GM23248 (cell line): ENCODE measurements around the gene MLC1. TPM values are rescaled to one million over a fixed set of nuclear protein-coding genes. Genes with fewer than 3 reads are reported as not detected.

Source experiments
- DNase-seq: peaks from one replicate; pipeline ENCODE4 v3.0.0-alpha.2; 2015
- H2AFZ ChIP-seq: fragments of 200-600 bp; sonication (generic); 2 replicates; pipeline ENCODE4 v1.6.1; 2016; ENCODE audit warnings: antibody characterized with exemption
- H3F3A ChIP-seq: fragments of 200-600 bp; sonication (generic); 2 replicates; pipeline ENCODE4 v1.6.1; 2016; ENCODE audit warnings: mild to moderate bottlenecking, antibody characterized with exemption, mixed run types; ENCODE audit not compliant: insufficient read depth
- H3K27ac ChIP-seq: fragments of 200-600 bp; sonication (generic); 2 replicates; pipeline ENCODE4 v1.5.1; 2016; ENCODE audit warnings: mild to moderate bottlenecking
- H3K27me3 ChIP-seq: fragments of 200-600 bp; sonication (generic); replicated peaks from 2 replicates; pipeline ENCODE4 v1.6.1; 2016; ENCODE audit warnings: mild to moderate bottlenecking; ENCODE audit not compliant: insufficient read depth
- H3K36me3 ChIP-seq: fragments of 200-600 bp; sonication (generic); 2 replicates; pipeline ENCODE4 v1.6.1; 2016; ENCODE audit warnings: low read depth, mild to moderate bottlenecking
- H3K4me1 ChIP-seq: fragments of 200-600 bp; sonication (generic); 2 replicates; pipeline ENCODE4 v1.6.1; 2016; ENCODE audit warnings: mild to moderate bottlenecking; ENCODE audit not compliant: insufficient read depth
- H3K4me2 ChIP-seq: fragments of 200-600 bp; sonication (generic); one replicate; pipeline ENCODE4 v1.6.1; 2016; ENCODE audit warnings: mild to moderate bottlenecking; ENCODE audit not compliant: unreplicated experiment
- H3K4me3 ChIP-seq: fragments of 200-600 bp; sonication (generic); 2 replicates; pipeline ENCODE4 v1.5.1; 2016; ENCODE audit warnings: mild to moderate bottlenecking
- H3K79me2 ChIP-seq: fragments of 200-600 bp; sonication (generic); 2 replicates; pipeline ENCODE4 v1.6.1; 2016; ENCODE audit warnings: mild to moderate bottlenecking; ENCODE audit not compliant: insufficient read depth
- H3K9ac ChIP-seq: fragments of 200-600 bp; sonication (generic); 2 replicates; pipeline ENCODE4 v1.6.1; 2016; ENCODE audit warnings: mild to moderate bottlenecking
- H3K9me2 ChIP-seq: fragments of 200-600 bp; sonication (generic); 2 replicates; pipeline ENCODE4 v1.6.1; 2016; ENCODE audit warnings: mixed run types, mild to moderate bottlenecking, moderate library complexity; ENCODE audit not compliant: insufficient read depth
- H3K9me3 ChIP-seq: fragments of 200-600 bp; sonication (generic); one replicate; pipeline ENCODE4 v1.6.1; 2017; ENCODE audit warnings: low read depth
- H4K20me1 ChIP-seq: fragments of 200-600 bp; sonication (generic); 2 replicates; pipeline ENCODE4 v1.6.0; 2016; ENCODE audit not compliant: insufficient read depth
- EZH2 ChIP-seq: fragments of 200-600 bp; sonication (generic); IDR thresholded peaks from 2 replicates; pipeline ENCODE4 v1.6.1; 2018; ENCODE audit warnings: antibody characterized with exemption, mild to moderate bottlenecking; ENCODE audit not compliant: insufficient read depth, poor library complexity, severe bottlenecking
- EZH2phosphoT487 ChIP-seq: fragments of 200-600 bp; sonication (generic); IDR thresholded peaks from 2 replicates; pipeline ENCODE4 v1.6.1; 2018; ENCODE audit warnings: antibody characterized with exemption, moderate library complexity, mild to moderate bottlenecking, low read depth; ENCODE audit not compliant: insufficient read depth
- WGBS, 2 experiments: methylation state at CpG; one replicate each; pipeline ENCODE4 v1.1.6; 2015 to 2017; ENCODE audit warnings: low lambda C conversion rate in 2 of 2, low coverage in 1 of 2; ENCODE audit errors: missing lambda C conversion rate in 2 of 2; 5-methylcytosine and 5-hydroxymethylcytosine counted together
- in situ Hi-C: fragments of 300-500 bp; cut with MboI; formaldehyde crosslinking; loops from 2 replicates; pipeline ENCODE4 v1.15.0; 2020
- polyA plus RNA-seq: library from polyadenylated mRNA; unstranded; fragments of >200 nt; fragmentation: Nextera tagmentation; extraction: Ambion mirVana; gene quantifications from 2 replicates; pipeline ENCODE4 v1.2.1, GENCODE V29; 2016
- total RNA-seq: library from RNA; depleted of rRNA; stranded (reverse); fragments of >200 nt; shearing (Covaris generic); gene quantifications from 2 replicates; pipeline ENCODE4 v1.2.3, GENCODE V29; 2014

The MLC1 gene
- total and polyA plus RNA-seq, 2 experiments from 2014 or later = not detected

GRCh38 chr22:50101870-50102565 lies 16.8 kb upstream of the MLC1 start:
- Histone ChIP-seq H3K27ac (no peak overlapping the region), H3K9me2 (no peaks in the 10 kb centered on the region), H3K36me3 (no peaks in the 10 kb centered on the region), H3K27me3 (peaks cover 18% of the 10 kb centered on the region), H3F3A (no peaks in the 10 kb centered on the region), H2AFZ (no peak overlapping the region), H4K20me1 (no peaks in the 10 kb centered on the region), H3K4me3 (no peak overlapping the region), H3K9ac (no peak overlapping the region), H3K9me3 (no peaks in the 10 kb centered on the region), H3K4me2 (no peak overlapping the region), H3K4me1 (no peaks in the 10 kb centered on the region), H3K79me2 (no peaks in the 10 kb centered on the region)
- in situ Hi-C loops = no loop called here
- WGBS, 2 experiments = 49 to 52% methylated on average over 10 of the region's 10 CpGs
- no peak for DNase-seq
- no peak for TF ChIP-seq EZH2phosphoT487

- Histone ChIP-seq H3K4me2 (no peak overlapping the region), H3K9ac (no peak overlapping the region), H3F3A (no peaks in the 10 kb centered on the region), H3K9me2 (no peaks in the 10 kb centered on the region), H3K79me2 (no peaks in the 10 kb centered on the region), H3K9me3 (no peaks in the 10 kb centered on the region), H3K4me1 (no peaks in the 10 kb centered on the region), H3K4me3 (no peak overlapping the region), H3K27ac (no peak overlapping the region), H4K20me1 (no peaks in the 10 kb centered on the region), H3K27me3 (peaks cover 27% of the 10 kb centered on the region), H2AFZ (no peak overlapping the region), H3K36me3 (no peaks in the 10 kb centered on the region)
- in situ Hi-C loops = no loop called here
- 52 to 54% methylated on average over 3 of the region's 3 CpGs for WGBS, 2 experiments
- TF ChIP-seq EZH2 (no peak), EZH2phosphoT487 (no peak)
- DNase-seq = no peak
Observed at GRCh38 chr22:50098052-50098451, 12.8 kb upstream of the MLC1 start.

GRCh38 chr22:50092342-50092741 lies 7.1 kb upstream of the MLC1 start:
- TF ChIP-seq EZH2 = no peak
- TF ChIP-seq EZH2phosphoT487 = no peak
- in situ Hi-C loops = no loop called here
- no peaks in the 10 kb centered on the region for H3K79me2 ChIP-seq

GRCh38 chr22:50091092-50091768 lies 6.0 kb upstream of the MLC1 start:
- H2AFZ ChIP-seq = no peak overlapping the region
- 13 to 17% methylated on average over 29 of the region's 29 CpGs for WGBS, 2 experiments
- H3K9me3 ChIP-seq = no peaks in the 10 kb centered on the region
- TF ChIP-seq EZH2 (no peak), EZH2phosphoT487 (no peak)
- H3F3A ChIP-seq = no peaks in the 10 kb centered on the region
- DNase-seq = no peak
- H3K36me3 ChIP-seq = no peaks in the 10 kb centered on the region
- H3K27me3 ChIP-seq = peaks cover 22% of the 10 kb centered on the region
- no peaks in the 10 kb centered on the region for H3K4me1 ChIP-seq
- H3K9ac ChIP-seq = no peak overlapping the region
- in situ Hi-C loops = no loop called here
- no peak overlapping the region for H3K27ac ChIP-seq
- no peaks in the 10 kb centered on the region for H3K9me2 ChIP-seq
- no peaks in the 10 kb centered on the region for H3K79me2 ChIP-seq
- no peak overlapping the region for H3K4me2 ChIP-seq
- no peaks in the 10 kb centered on the region for H4K20me1 ChIP-seq
- H3K4me3 ChIP-seq = no peak overlapping the region

More at GRCh38 chr22:50092342-50092741, 7.1 kb upstream of the MLC1 start:
- H3K36me3 ChIP-seq = no peaks in the 10 kb centered on the region
- no peaks in the 10 kb centered on the region for H4K20me1 ChIP-seq
- no peaks in the 10 kb centered on the region for H3F3A ChIP-seq
- no peak for DNase-seq
- WGBS, 2 experiments = 39 to 46% methylated on average over 5 of the region's 5 CpGs
- no peak overlapping the region for H2AFZ ChIP-seq
- H3K9me2 ChIP-seq = no peaks in the 10 kb centered on the region
- H3K27me3 ChIP-seq = peaks cover 22% of the 10 kb centered on the region
- H3K9ac ChIP-seq = no peak overlapping the region
- H3K9me3 ChIP-seq = no peaks in the 10 kb centered on the region
- no peaks in the 10 kb centered on the region for H3K4me1 ChIP-seq
- H3K4me2 ChIP-seq = no peak overlapping the region
- H3K27ac ChIP-seq = no peak overlapping the region
- H3K4me3 ChIP-seq = no peak overlapping the region
